ENCODE measurements around the gene KLK13.
A peak's percentile ranks its signal among the peaks of the same experiment; 100 is the strongest.

KLK13 gene

GRCh38 chr19:51066393-51067186, 1.7 kb upstream of the KLK13 start:
- Histone ChIP-seq H3K27me3 (ENCODE audit: control insufficient read depth, insufficient read depth, low read length) (no peaks in the 10 kb centered on the region), H3K9ac (no peak overlapping the region), H3K27ac (no peak overlapping the region), H2AFZ (no peak overlapping the region), H3K9me3 (ENCODE audit: control insufficient read depth, low read length) (no peaks in the 10 kb centered on the region), H3K79me2 (no peaks in the 10 kb centered on the region), H3K4me2 (ENCODE audit: low read length) (no peak overlapping the region), H3K4me1 (no peaks in the 10 kb centered on the region), H3K4me3 (ENCODE audit: low read depth, low read length) (no peak overlapping the region), H3K36me3 (ENCODE audit: control insufficient read depth, insufficient read depth, low read length) (no peaks in the 10 kb centered on the region)
- TF ChIP-seq CTCF (IDR thresholded peaks at IDR 0.05), result no peak

- Histone ChIP-seq H3K36me3 (ENCODE audit: control insufficient read depth, insufficient read depth, low read length) (no peaks in the 10 kb centered on the region), H3K79me2 (no peaks in the 10 kb centered on the region), H3K27me3 (ENCODE audit: control insufficient read depth, insufficient read depth, low read length) (no peaks in the 10 kb centered on the region), H2AFZ (peak overlapping the region; percentile 87), H3K4me2 (ENCODE audit: low read length) (peak overlapping the region; percentile 68), H3K27ac (no peak overlapping the region), H3K9me3 (ENCODE audit: control insufficient read depth, low read length) (no peaks in the 10 kb centered on the region), H3K4me1 (no peaks in the 10 kb centered on the region), H3K4me3 (ENCODE audit: low read depth, low read length) (peak overlapping the region; percentile 37), H3K9ac (no peak overlapping the region)
- TF ChIP-seq CTCF (IDR thresholded peaks at IDR 0.05), result no peak
Observed at GRCh38 chr19:51065221-51065960, 499 bp upstream of the KLK13 start.

GRCh38 chr19:51063664-51064063, 1.2 kb downstream of the KLK13 start:
- no peaks in the 10 kb centered on the region for H3K9me3 ChIP-seq (ENCODE audit: control insufficient read depth, low read length)
- no peaks in the 10 kb centered on the region for H3K36me3 ChIP-seq (ENCODE audit: control insufficient read depth, insufficient read depth, low read length)
- no peak for TF ChIP-seq CTCF (IDR thresholded peaks at IDR 0.05)
- H3K27ac ChIP-seq, result no peak overlapping the region
- no peak overlapping the region for H3K4me2 ChIP-seq (ENCODE audit: low read length)
- H3K4me3 ChIP-seq (ENCODE audit: low read depth, low read length), result no peak overlapping the region
- H2AFZ ChIP-seq, result no peak overlapping the region
- H3K9ac ChIP-seq, result no peak overlapping the region
- H3K4me1 ChIP-seq, result no peaks in the 10 kb centered on the region
- H3K79me2 ChIP-seq, result no peaks in the 10 kb centered on the region
- no peaks in the 10 kb centered on the region for H3K27me3 ChIP-seq (ENCODE audit: control insufficient read depth, insufficient read depth, low read length)

- Histone ChIP-seq H2AFZ (no peak overlapping the region), H3K9ac (no peak overlapping the region), H3K79me2 (no peaks in the 10 kb centered on the region), H3K27me3 (ENCODE audit: control insufficient read depth, insufficient read depth, low read length) (no peaks in the 10 kb centered on the region), H3K36me3 (ENCODE audit: control insufficient read depth, insufficient read depth, low read length) (no peaks in the 10 kb centered on the region), H3K4me2 (ENCODE audit: low read length) (no peak overlapping the region), H3K9me3 (ENCODE audit: control insufficient read depth, low read length) (no peaks in the 10 kb centered on the region), H3K4me1 (no peaks in the 10 kb centered on the region), H3K27ac (no peak overlapping the region), H3K4me3 (ENCODE audit: low read depth, low read length) (no peak overlapping the region)
- TF ChIP-seq CTCF (IDR thresholded peaks at IDR 0.05), result no peak
Observed at GRCh38 chr19:51060973-51061372, 3.9 kb downstream of the KLK13 start.

Data from parathyroid adenoma (tissue), 2 donors.